Activated B cell treated with CpG ODN at 0.5 μM for 24 hours (primary cell): ENCODE results near the gene ARHGAP26. TPM values are rescaled to one million over a fixed set of nuclear protein-coding genes. Genes with fewer than 3 reads are reported as not detected.

Source experiments
- ATAC-seq: fragments of 200-7000 bp; cut with Tn5 transposase; one replicate; pipeline ENCODE4 v1.10.0; 2021; ENCODE audit warnings: low read depth, mild to moderate bottlenecking, moderate library complexity
- CTCF ChIA-PET: fragments of 350-600 bp; sonication (Branson Sonifier 250); formaldehyde crosslinking; loops from one replicate; lab custom pipeline; 2021; ENCODE audit warnings: antibody characterized with exemption; lab: Charles Lee
- POLR2A ChIA-PET: fragments of 350-600 bp; sonication (Branson Sonifier 250); formaldehyde crosslinking; loops from one replicate; lab custom pipeline; 2021; ENCODE audit warnings: antibody characterized with exemption; lab: Charles Lee
- DNase-seq: peaks from one replicate; pipeline ENCODE4 v3.0.0; 2022
- H3K27ac Mint-ChIP-seq: one replicate; pipeline ENCODE4 v1.8.0; 2020; ENCODE audit warnings: mixed read lengths
- H3K27me3 Mint-ChIP-seq: one replicate; pipeline ENCODE4 v1.8.0; 2021; ENCODE audit warnings: mixed read lengths
- H3K36me3 Mint-ChIP-seq: one replicate; pipeline ENCODE4 v1.8.0; 2021; ENCODE audit warnings: low read depth, mixed read lengths
- H3K4me1 Mint-ChIP-seq: one replicate; pipeline ENCODE4 v1.8.0; 2021; ENCODE audit warnings: mixed read lengths
- H3K4me3 Mint-ChIP-seq: one replicate; pipeline ENCODE4 v1.8.0; 2020; ENCODE audit warnings: mild to moderate bottlenecking, mixed read lengths
- H3K9me3 Mint-ChIP-seq: one replicate; pipeline ENCODE4 v1.8.0; 2020; ENCODE audit warnings: mixed read lengths
- intact Hi-C: fragments of 100-400 bp; cut with micrococcal nuclease; formaldehyde crosslinking; loops from one replicate; pipeline ENCODE4 v1.15.1; 2024
- total RNA-seq: library from RNA; stranded (reverse); gene quantifications from 2 replicates; pipeline ENCODE4 v1.2.3, GENCODE V29; 2022
- TF ChIP-seq, protein P1 (sequence below): fragments of 200-600 bp; IDR thresholded peaks from one replicate; pipeline ENCODE4 v1.8.0; 2022; ENCODE audit warnings: antibody characterized with exemption, mild to moderate bottlenecking

The ARHGAP26 gene
- total RNA-seq, 1 donor from 2014 or later = 20.9 TPM

GRCh38 chr5:143024228-143024920, 254.2 kb downstream of the ARHGAP26 start:
- no peaks in the 10 kb centered on the region for H3K9me3 Mint-ChIP-seq
- no peak overlapping the region for H3K27ac Mint-ChIP-seq
- ATAC-seq = no peak
- ChIA-PET POLR2A (interaction anchor here (0.6 kb wide), 1 partner anchor 30 kb away, joined by 3 read pairs; no protein-coding TSS in a partner anchor), CTCF (no interaction called here)
- TF ChIP-seq, protein P1, sequence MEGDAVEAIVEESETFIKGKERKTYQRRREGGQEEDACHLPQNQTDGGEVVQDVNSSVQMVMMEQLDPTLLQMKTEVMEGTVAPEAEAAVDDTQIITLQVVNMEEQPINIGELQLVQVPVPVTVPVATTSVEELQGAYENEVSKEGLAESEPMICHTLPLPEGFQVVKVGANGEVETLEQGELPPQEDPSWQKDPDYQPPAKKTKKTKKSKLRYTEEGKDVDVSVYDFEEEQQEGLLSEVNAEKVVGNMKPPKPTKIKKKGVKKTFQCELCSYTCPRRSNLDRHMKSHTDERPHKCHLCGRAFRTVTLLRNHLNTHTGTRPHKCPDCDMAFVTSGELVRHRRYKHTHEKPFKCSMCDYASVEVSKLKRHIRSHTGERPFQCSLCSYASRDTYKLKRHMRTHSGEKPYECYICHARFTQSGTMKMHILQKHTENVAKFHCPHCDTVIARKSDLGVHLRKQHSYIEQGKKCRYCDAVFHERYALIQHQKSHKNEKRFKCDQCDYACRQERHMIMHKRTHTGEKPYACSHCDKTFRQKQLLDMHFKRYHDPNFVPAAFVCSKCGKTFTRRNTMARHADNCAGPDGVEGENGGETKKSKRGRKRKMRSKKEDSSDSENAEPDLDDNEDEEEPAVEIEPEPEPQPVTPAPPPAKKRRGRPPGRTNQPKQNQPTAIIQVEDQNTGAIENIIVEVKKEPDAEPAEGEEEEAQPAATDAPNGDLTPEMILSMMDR = no peak
- DNase-seq = no peak
- H3K4me1 Mint-ChIP-seq = peaks cover 9% of the 10 kb centered on the region
- no peaks in the 10 kb centered on the region for H3K27me3 Mint-ChIP-seq
- no peak overlapping the region for H3K4me3 Mint-ChIP-seq
- H3K36me3 Mint-ChIP-seq = no peaks in the 10 kb centered on the region
- intact Hi-C loops = no loop called here

- CTCF ChIA-PET = no interaction called here
- intact Hi-C loops = no loop called here
- Mint-ChIP-seq H3K4me3 (no peak overlapping the region), H3K9me3 (no peaks in the 10 kb centered on the region), H3K36me3 (no peaks in the 10 kb centered on the region), H3K4me1 (peaks cover 14% of the 10 kb centered on the region), H3K27me3 (no peaks in the 10 kb centered on the region), H3K27ac (no peak overlapping the region)
- DNase-seq (no peak), ATAC-seq (no peak)
- POLR2A ChIA-PET = interaction anchor here (0.7 kb wide), 1 partner anchor 22 kb away, joined by 3 read pairs; no protein-coding TSS in a partner anchor
- TF ChIP-seq, protein P1 = no peak
Observed at GRCh38 chr5:143025376-143025775, 255.2 kb downstream of the ARHGAP26 start.

- Mint-ChIP-seq H3K4me1 (peaks cover 20% of the 10 kb centered on the region), H3K27ac (no peak overlapping the region), H3K4me3 (no peak overlapping the region), H3K9me3 (no peaks in the 10 kb centered on the region), H3K27me3 (no peaks in the 10 kb centered on the region), H3K36me3 (no peaks in the 10 kb centered on the region)
- ChIA-PET CTCF (no interaction called here), POLR2A (interaction anchor here (0.7 kb wide), 1 partner anchor 23 kb away, joined by 3 read pairs; no protein-coding TSS in a partner anchor)
- ATAC-seq (no peak), DNase-seq (no peak)
- intact Hi-C loops = no loop called here
- TF ChIP-seq, protein P1 = no peak
Observed at GRCh38 chr5:143025971-143026370, 255.8 kb downstream of the ARHGAP26 start.

DNA sequence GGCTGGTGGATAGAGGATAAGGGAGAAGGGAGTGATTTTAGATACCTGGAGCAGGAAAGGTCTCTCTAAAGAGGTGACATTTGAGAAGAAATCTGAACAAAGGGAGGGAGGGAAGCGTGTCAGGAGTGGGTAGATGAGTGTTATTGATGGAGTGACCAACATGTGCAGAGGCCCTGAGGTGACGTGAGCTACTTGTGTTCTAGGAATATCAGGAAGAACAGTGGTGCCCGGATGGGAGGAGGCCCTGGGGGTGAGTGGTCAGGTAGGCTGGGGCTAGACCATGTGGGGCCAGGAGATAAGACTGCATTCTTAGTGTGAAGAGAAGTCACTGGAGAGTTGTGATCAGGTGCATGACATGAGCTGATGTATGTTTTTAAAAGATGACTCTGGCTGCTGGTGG, 256.2 kb downstream of the ARHGAP26 start:
- TF ChIP-seq, protein P1 = no peak
- Mint-ChIP-seq H3K27me3 (no peaks in the 10 kb centered on the region), H3K4me1 (peaks cover 24% of the 10 kb centered on the region), H3K9me3 (no peaks in the 10 kb centered on the region), H3K27ac (no peak overlapping the region), H3K4me3 (no peak overlapping the region), H3K36me3 (no peaks in the 10 kb centered on the region)
- DNase-seq (no peak), ATAC-seq (no peak)
- intact Hi-C loops = no loop called here
- ChIA-PET CTCF (no interaction called here), POLR2A (interaction anchor here (0.7 kb wide), 1 partner anchor 231 kb away, joined by 4 read pairs; no protein-coding TSS in a partner anchor)

DNA sequence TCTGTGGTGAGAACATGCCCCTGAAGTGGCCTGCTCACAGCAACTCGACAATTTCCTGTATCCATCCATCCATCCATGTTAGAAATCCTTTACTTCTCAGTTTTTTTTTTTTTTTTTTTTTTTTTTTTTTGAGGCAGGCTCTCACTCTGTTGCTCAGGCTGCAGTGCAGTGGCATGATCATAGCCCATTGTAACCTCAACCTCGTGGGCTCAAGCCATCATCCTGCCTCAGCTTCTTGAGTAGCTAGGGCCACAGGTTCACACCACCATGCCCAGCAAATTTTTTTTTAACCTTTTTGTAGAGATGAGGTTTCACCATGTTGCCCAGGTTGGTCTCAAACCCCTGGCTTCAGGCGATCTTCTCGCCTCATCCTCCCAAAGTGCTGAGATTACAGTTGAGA, 259.1 kb downstream of the ARHGAP26 start:
- ATAC-seq (no peak), DNase-seq (no peak)
- Mint-ChIP-seq H3K4me1 (peaks cover 26% of the 10 kb centered on the region), H3K27me3 (no peaks in the 10 kb centered on the region), H3K4me3 (no peak overlapping the region), H3K36me3 (no peaks in the 10 kb centered on the region), H3K27ac (no peak overlapping the region), H3K9me3 (no peaks in the 10 kb centered on the region)
- intact Hi-C loops = no loop called here
- TF ChIP-seq, protein P1 = no peak
- ChIA-PET CTCF (no interaction called here), POLR2A (interaction anchor here (1.4 kb wide), 1 partner anchor 17 kb away, joined by 3 read pairs; no protein-coding TSS in a partner anchor)
